CD4-positive, alpha-beta T cell (primary cell): Measurements from ENCODE around the gene DSCAML1. TPM values are rescaled to one million over a fixed set of nuclear protein-coding genes. Genes with fewer than 3 reads are reported as not detected.

Source experiments
- ATAC-seq: fragments of 200-7000 bp; cut with Tn5 transposase; one replicate; pipeline ENCODE4 v1.10.0; 2022; ENCODE audit warnings: mild to moderate bottlenecking; ENCODE audit not compliant: poor library complexity
- CTCF ChIA-PET: fragments of 350-600 bp; sonication (Branson Sonifier 250); formaldehyde crosslinking; loops from one replicate; lab custom pipeline; 2021; ENCODE audit warnings: antibody characterized with exemption, inconsistent platforms; lab: Charles Lee
- POLR2A ChIA-PET: fragments of 350-600 bp; sonication (Branson Sonifier 250); formaldehyde crosslinking; loops from one replicate; lab custom pipeline; 2021; ENCODE audit warnings: antibody characterized with exemption, inconsistent platforms; lab: Charles Lee
- DNase-seq, 14 experiments: peaks; one replicate each; pipeline ENCODE4 v3.0.0-alpha.2; 2013 to 2020; ENCODE audit warnings: mixed read lengths in 2 of 14
- H3K27ac ChIP-seq, 2 donors: one replicate each; pipeline versions ENCODE4 v1.5.1 to v1.7.0; 2013; ENCODE audit warnings: low read length in 2 of 2, low read depth in 1 of 2, mild to moderate bottlenecking in 1 of 2
- H3K27me3 ChIP-seq, 2 experiments: 1 replicate in 1 of 2; 2 replicates in 1 of 2; pipeline versions ENCODE4 v1.6.1 to v1.7.0; 2013; ENCODE audit warnings: low read length in 2 of 2, control low read depth in 1 of 2, mild to moderate bottlenecking in 1 of 2, moderate library complexity in 1 of 2; ENCODE audit not compliant: insufficient read depth in 2 of 2, control insufficient read depth in 1 of 2
- H3K36me3 ChIP-seq: one replicate; pipeline ENCODE4 v1.6.1; 2013; ENCODE audit warnings: low read length, control low read depth; ENCODE audit not compliant: insufficient read depth
- H3K4me1 ChIP-seq: one replicate; pipeline ENCODE4 v1.6.1; 2013; ENCODE audit warnings: low read length, control low read depth; ENCODE audit not compliant: insufficient read depth
- H3K4me3 ChIP-seq: one replicate; pipeline ENCODE4 v1.5.1; 2013; ENCODE audit warnings: mild to moderate bottlenecking, low read length, moderate library complexity
- H3K9me3 ChIP-seq, 2 experiments: 1 replicate in 1 of 2; 2 replicates in 1 of 2; pipeline versions ENCODE4 v1.6.1 to v1.7.0; 2013; ENCODE audit warnings: low read length in 2 of 2, mild to moderate bottlenecking in 2 of 2, control low read depth in 1 of 2, moderate library complexity in 1 of 2; ENCODE audit not compliant: control insufficient read depth in 1 of 2, insufficient read depth in 1 of 2
- H3K27ac Mint-ChIP-seq: one replicate; pipeline ENCODE4 v1.8.0; 2020; ENCODE audit warnings: mixed read lengths
- H3K27me3 Mint-ChIP-seq: one replicate; pipeline ENCODE4 v1.8.0; 2021; ENCODE audit warnings: mixed read lengths
- H3K36me3 Mint-ChIP-seq: one replicate; pipeline ENCODE4 v1.8.0; 2021; ENCODE audit warnings: low read depth, mixed read lengths
- H3K4me1 Mint-ChIP-seq: one replicate; pipeline ENCODE4 v1.8.0; 2021; ENCODE audit warnings: low read depth, mixed read lengths
- H3K4me3 Mint-ChIP-seq: one replicate; pipeline ENCODE4 v1.8.0; 2020; ENCODE audit warnings: mild to moderate bottlenecking, mixed read lengths
- H3K9me3 Mint-ChIP-seq: one replicate; pipeline ENCODE4 v1.8.0; 2020; ENCODE audit warnings: mixed read lengths
- CTCF ChIP-seq: fragments of 200-600 bp; IDR thresholded peaks from one replicate; pipeline ENCODE4 v1.8.0; 2022; ENCODE audit warnings: antibody characterized with exemption, mild to moderate bottlenecking
- intact Hi-C, 2 experiments: fragments of 100-400 bp; cut with DNase I in 1 of 2; cut with micrococcal nuclease in 1 of 2; formaldehyde crosslinking; loops; one replicate each; pipeline versions ENCODE4 v1.15.1 to v1.9.0; 2023 to 2025; cut with DNase I, micrococcal nuclease
- total RNA-seq, 174 experiments: library from RNA in 2 of 174; stranded (reverse) in 2 of 174; gene quantifications; one replicate each; pipeline ENCODE4 v1.2.3 and lab custom pipeline; 2021 to 2026

DSCAML1 gene
- total RNA-seq, 2 experiments from 2014 or later, result 0.22 to 0.61 TPM

GRCh38 chr11:117789241-117789640, 7.8 kb downstream of the DSCAML1 start:
- Mint-ChIP-seq H3K27ac (no peak overlapping the region), H3K4me3 (no peak overlapping the region), H3K27me3 (peaks cover 65% of the 10 kb centered on the region), H3K4me1 (no peaks in the 10 kb centered on the region), H3K36me3 (no peaks in the 10 kb centered on the region), H3K9me3 (no peaks in the 10 kb centered on the region)
- TF ChIP-seq CTCF, result no peak
- H3K4me3 ChIP-seq, result no peak overlapping the region
- ATAC-seq, result no peak
- peaks cover 30 to 38% of the 10 kb centered on the region in 2 experiments for H3K27me3 ChIP-seq
- no peaks in the 10 kb centered on the region for H3K4me1 ChIP-seq
- CTCF ChIA-PET, result no interaction called here
- POLR2A ChIA-PET, result no interaction called here
- H3K27ac ChIP-seq, result no peak overlapping the region
- intact Hi-C loops, result no loop called here
- no peaks in the 10 kb centered on the region for H3K36me3 ChIP-seq
- H3K9me3 ChIP-seq, result no peaks in the 10 kb centered on the region
- DNase-seq, result no peak

- DNase-seq (no peak), ATAC-seq (no peak)
- peaks cover 55% of the 10 kb centered on the region for H3K27me3 Mint-ChIP-seq
- Histone ChIP-seq H3K27me3 (peaks cover 7 to 21% of the 10 kb centered on the region in 2 experiments), H3K4me1 (no peaks in the 10 kb centered on the region), H3K27ac (no peak overlapping the region), H3K9me3 (no peaks in the 10 kb centered on the region), H3K4me3 (no peak overlapping the region), H3K36me3 (no peaks in the 10 kb centered on the region)
- ChIA-PET CTCF (no interaction called here), POLR2A (no interaction called here)
- no peak overlapping the region for H3K27ac Mint-ChIP-seq
- no peaks in the 10 kb centered on the region for H3K36me3 Mint-ChIP-seq
- H3K9me3 Mint-ChIP-seq, result no peaks in the 10 kb centered on the region
- no peaks in the 10 kb centered on the region for H3K4me1 Mint-ChIP-seq
- TF ChIP-seq CTCF, result no peak
- intact Hi-C loops, result no loop called here
- H3K4me3 Mint-ChIP-seq, result no peak overlapping the region
Observed at GRCh38 chr11:117786135-117786870, 10.7 kb downstream of the DSCAML1 start.

DNA sequence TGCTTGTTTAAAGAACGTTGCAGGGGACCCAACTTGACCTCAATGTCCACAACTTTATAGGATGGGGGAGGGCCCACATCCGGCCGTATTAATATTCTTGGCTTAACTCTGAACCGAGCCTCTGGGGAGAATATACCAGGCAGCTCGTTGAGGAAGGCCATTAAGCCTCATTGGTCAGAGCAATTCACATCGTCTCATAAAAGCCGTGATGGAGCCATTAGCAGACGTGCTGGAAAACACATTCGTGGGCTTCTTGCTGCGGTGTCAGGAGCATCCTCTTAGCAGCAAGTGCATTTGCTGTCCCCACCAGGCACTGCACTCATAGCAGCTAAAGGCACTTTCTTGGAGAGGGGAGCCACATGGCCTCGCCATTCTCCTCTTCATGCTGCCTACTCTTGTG, 14.9 kb downstream of the DSCAML1 start:
- H3K9me3 Mint-ChIP-seq, result no peaks in the 10 kb centered on the region
- H3K27me3 Mint-ChIP-seq, result peaks cover 64% of the 10 kb centered on the region
- no peaks in the 10 kb centered on the region for H3K36me3 ChIP-seq
- ATAC-seq (no peak), DNase-seq (no peak)
- TF ChIP-seq CTCF, result no peak
- no peak overlapping the region for H3K4me3 ChIP-seq
- CTCF ChIA-PET, result interaction anchor here (0.6 kb wide), 1 partner anchor 10 kb away, joined by 3 read pairs; no protein-coding TSS in a partner anchor
- H3K27ac Mint-ChIP-seq, result no peak overlapping the region
- POLR2A ChIA-PET, result no interaction called here
- peaks cover 0 to 25% of the 10 kb centered on the region in 2 experiments for H3K27me3 ChIP-seq
- no peak overlapping the region for H3K4me3 Mint-ChIP-seq
- H3K9me3 ChIP-seq, result peaks cover 0 to 5% of the 10 kb centered on the region in 2 experiments
- no peaks in the 10 kb centered on the region for H3K4me1 ChIP-seq
- H3K27ac ChIP-seq, result no peak overlapping the region
- H3K4me1 Mint-ChIP-seq, result no peaks in the 10 kb centered on the region
- no peaks in the 10 kb centered on the region for H3K36me3 Mint-ChIP-seq
- intact Hi-C loops, result no loop called here
